ENCODE measurements around the gene UBE3B. TPM values are rescaled to one million over a fixed set of nuclear protein-coding genes. Genes with fewer than 3 reads are reported as not detected.

The UBE3B gene, protein sequence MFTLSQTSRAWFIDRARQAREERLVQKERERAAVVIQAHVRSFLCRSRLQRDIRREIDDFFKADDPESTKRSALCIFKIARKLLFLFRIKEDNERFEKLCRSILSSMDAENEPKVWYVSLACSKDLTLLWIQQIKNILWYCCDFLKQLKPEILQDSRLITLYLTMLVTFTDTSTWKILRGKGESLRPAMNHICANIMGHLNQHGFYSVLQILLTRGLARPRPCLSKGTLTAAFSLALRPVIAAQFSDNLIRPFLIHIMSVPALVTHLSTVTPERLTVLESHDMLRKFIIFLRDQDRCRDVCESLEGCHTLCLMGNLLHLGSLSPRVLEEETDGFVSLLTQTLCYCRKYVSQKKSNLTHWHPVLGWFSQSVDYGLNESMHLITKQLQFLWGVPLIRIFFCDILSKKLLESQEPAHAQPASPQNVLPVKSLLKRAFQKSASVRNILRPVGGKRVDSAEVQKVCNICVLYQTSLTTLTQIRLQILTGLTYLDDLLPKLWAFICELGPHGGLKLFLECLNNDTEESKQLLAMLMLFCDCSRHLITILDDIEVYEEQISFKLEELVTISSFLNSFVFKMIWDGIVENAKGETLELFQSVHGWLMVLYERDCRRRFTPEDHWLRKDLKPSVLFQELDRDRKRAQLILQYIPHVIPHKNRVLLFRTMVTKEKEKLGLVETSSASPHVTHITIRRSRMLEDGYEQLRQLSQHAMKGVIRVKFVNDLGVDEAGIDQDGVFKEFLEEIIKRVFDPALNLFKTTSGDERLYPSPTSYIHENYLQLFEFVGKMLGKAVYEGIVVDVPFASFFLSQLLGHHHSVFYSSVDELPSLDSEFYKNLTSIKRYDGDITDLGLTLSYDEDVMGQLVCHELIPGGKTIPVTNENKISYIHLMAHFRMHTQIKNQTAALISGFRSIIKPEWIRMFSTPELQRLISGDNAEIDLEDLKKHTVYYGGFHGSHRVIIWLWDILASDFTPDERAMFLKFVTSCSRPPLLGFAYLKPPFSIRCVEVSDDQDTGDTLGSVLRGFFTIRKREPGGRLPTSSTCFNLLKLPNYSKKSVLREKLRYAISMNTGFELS
- total RNA-seq: 25.2 and 27.4 TPM in 2 replicates

DNA sequence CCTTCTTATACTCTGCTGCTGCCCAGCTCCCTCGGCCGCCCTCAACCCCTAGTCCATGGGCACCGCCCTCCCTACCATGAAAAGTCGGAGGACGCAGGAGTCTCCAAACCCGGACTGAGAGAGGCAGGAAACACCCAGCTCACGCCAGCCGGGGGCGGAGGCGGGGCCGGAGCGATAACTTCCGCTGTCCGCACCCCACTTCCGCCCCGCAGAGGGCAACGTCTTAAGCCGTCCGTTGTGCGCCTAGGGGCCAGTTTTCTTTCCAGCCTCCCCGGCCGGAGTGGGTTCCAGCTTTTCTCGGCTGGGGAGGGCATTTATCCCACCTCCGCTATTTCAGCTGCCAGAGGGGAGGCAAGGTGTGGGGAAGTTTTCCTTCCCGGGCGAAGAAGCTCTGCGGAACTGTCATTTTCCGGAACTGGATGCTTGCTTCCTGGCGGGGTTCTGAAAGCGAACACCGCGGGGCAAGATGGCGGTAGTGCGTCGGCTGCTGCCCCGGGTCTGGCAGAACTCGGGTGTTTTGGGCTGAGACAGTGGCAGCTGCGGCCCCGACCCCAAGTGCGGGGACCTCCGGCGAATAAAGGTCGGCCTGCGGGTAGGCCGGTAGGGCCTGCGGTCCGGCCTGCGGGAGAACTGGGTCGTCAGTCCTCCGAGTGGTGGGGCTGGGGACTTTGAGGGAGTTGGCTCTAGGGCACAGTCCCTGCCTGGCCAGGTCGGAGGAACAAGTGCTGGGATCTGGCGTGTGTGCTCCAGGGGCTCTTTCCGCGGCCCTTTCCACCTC, at the start of gene UBE3B, which contains the start of gene KCTD10:
Gene UBE3B, plus strand, starts transcription at position 450 of the 778 bp plus-strand sequence. CDS start 5,918 bp downstream, outside the sequence.
Gene KCTD10, minus strand, starts transcription at position 116 of the 778 bp plus-strand sequence. Its CDS starts 38 bp downstream, at position 78.

DNA sequence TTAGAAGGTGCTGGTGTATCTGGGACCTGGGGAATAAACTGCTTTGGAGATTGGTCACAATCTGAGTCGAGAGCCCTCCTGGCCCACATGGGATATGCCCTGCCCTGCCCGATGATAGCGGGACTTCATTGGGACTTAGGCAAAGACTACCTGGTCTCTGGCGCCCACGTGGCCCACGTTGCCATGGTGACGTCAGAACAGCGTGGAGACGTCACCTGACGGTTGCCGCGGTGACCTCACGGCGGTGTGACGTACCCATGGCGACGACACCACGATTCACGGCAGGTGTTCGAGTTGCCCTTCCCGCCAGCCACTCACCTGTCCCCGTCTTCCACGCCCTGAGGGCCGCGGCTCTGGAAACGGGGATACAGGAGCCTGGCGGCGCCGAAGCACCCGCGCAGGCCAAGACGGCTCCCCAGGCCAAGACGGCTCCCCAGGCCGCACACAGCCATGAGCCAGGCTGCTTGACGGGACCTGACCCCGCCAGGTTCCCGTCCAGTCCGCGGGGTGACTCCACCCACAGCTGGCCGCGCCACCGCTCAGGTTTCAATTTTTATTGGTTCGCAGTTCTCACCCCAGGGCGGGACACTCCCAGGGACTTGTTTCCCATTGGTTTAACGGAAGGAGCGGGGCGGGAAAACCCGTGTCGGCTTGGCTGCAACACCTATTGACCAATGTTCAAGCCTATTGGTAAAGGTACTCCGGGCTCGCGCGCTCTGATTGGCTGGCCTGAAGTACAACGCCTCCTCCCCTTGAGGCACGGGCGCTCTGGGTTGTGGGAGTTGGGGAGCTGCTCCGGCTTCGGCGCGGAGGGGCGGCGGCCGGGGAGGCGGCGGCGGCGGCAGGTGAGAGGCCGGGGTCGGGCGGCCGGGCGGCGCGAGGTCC, 95.8 kb downstream of the UBE3B start, which contains the start of the genes MMAB and MVK:
Gene MMAB, minus strand, starts transcription at position 476 of the 885 bp plus-strand sequence. Its CDS starts 24 bp downstream, at position 452.
Gene MVK, plus strand, starts transcription at position 766 of the 885 bp plus-strand sequence. CDS start 1,029 bp downstream, outside the sequence.

Other genes starting within 250 kb of the UBE3B start
- gene FOXN4, start 168.3 kb upstream of the UBE3B start, total RNA-seq: not detected in 2 replicates
- gene MYO1H, start 129.7 kb upstream of the UBE3B start, total RNA-seq: not detected in 2 replicates
- 52.8 and 55.6 TPM in 2 replicates for gene KCTD10, start 334 bp upstream of the UBE3B start, total RNA-seq
- 25.6 and 30.3 TPM in 2 replicates for gene MMAB, start 95.9 kb downstream of the UBE3B start, total RNA-seq
- 8.5 and 12.6 TPM in 2 replicates for gene MVK, start 96.2 kb downstream of the UBE3B start, total RNA-seq
- gene FAM222A, start 236.2 kb downstream of the UBE3B start, total RNA-seq: under 0.01 and 0.09 TPM in 2 replicates